SK-N-SH treated with all-trans-retinoic acid at 6 μM for 48 hours (cell line): Measurements from ENCODE around the gene THEMIS.

Experiments used
- ATAC-seq: fragments of 200-7000 bp; cut with Tn5 transposase; 3 replicates; pipeline ENCODE4 v1.9.1; 2020; ENCODE audit warnings: mild to moderate bottlenecking, moderate library complexity
- ARNTL ChIP-seq: fragments of 450-650 bp; formaldehyde crosslinking; IDR thresholded peaks from 2 replicates; pipeline ENCODE4 v1.5.0; 2020; ENCODE audit warnings: low read depth, mild to moderate bottlenecking, moderate library complexity, borderline replicate concordance
- CREB5 ChIP-seq: fragments of 250-450 bp; sonication (Bioruptor Pico); IDR thresholded peaks from 2 replicates; pipeline ENCODE4 v1.5.1; 2020; ENCODE audit warnings: low read depth, mild to moderate bottlenecking, moderate library complexity
- CSDC2 ChIP-seq: fragments of 250-450 bp; sonication (Bioruptor Pico); IDR thresholded peaks from 2 replicates; pipeline ENCODE4 v1.5.0; 2020; ENCODE audit warnings: mild to moderate bottlenecking, moderate library complexity
- CSRNP3 ChIP-seq: fragments of 250-450 bp; sonication (Bioruptor Pico); IDR thresholded peaks from 2 replicates; pipeline ENCODE4 v1.5.1; 2021; ENCODE audit warnings: mild to moderate bottlenecking, moderate library complexity
- ESRRG ChIP-seq: fragments of 250-450 bp; sonication (Bioruptor Pico); IDR thresholded peaks from 2 replicates; pipeline ENCODE4 v1.6.1; 2021; ENCODE audit warnings: mild to moderate bottlenecking
- GLIS3 ChIP-seq: fragments of 250-450 bp; sonication (Bioruptor Pico); IDR thresholded peaks from 2 replicates; pipeline ENCODE4 v1.5.0; 2020; ENCODE audit warnings: mild to moderate bottlenecking, moderate library complexity
- ISL1 ChIP-seq: fragments of 250-450 bp; sonication (Bioruptor Pico); IDR thresholded peaks from 2 replicates; pipeline ENCODE4 v2.1.2; 2022; ENCODE audit warnings: mild to moderate bottlenecking, moderate library complexity
- OSR1 ChIP-seq: fragments of 250-450 bp; sonication (Bioruptor Pico); IDR thresholded peaks from 2 replicates; pipeline ENCODE4 v1.8.0; 2022; ENCODE audit warnings: moderate library complexity, mild to moderate bottlenecking, inconsistent platforms
- PATZ1 ChIP-seq: fragments of 250-450 bp; sonication (Bioruptor Pico); IDR thresholded peaks from 2 replicates; pipeline ENCODE4 v1.8.0; 2020; ENCODE audit warnings: mild to moderate bottlenecking, moderate library complexity, borderline replicate concordance
- SNAI2 ChIP-seq: fragments of 250-450 bp; sonication (Bioruptor Pico); IDR thresholded peaks from 2 replicates; pipeline ENCODE4 v1.5.0; 2020; ENCODE audit warnings: mild to moderate bottlenecking, moderate library complexity
- TSHZ2 ChIP-seq: fragments of 250-450 bp; sonication (Bioruptor Pico); IDR thresholded peaks from 2 replicates; pipeline ENCODE4 v1.5.0; 2020; ENCODE audit warnings: mild to moderate bottlenecking, moderate library complexity
- ZC3H10 ChIP-seq: fragments of 250-450 bp; sonication (Bioruptor Pico); IDR thresholded peaks from 2 replicates; pipeline ENCODE4 v1.5.1; 2021; ENCODE audit warnings: mild to moderate bottlenecking, moderate library complexity
- ZFP3 ChIP-seq: fragments of 250-450 bp; sonication (Bioruptor Pico); IDR thresholded peaks from 2 replicates; pipeline ENCODE4 v1.5.0; 2020; ENCODE audit warnings: mild to moderate bottlenecking, moderate library complexity
- ZFP30 ChIP-seq: fragments of 450-650 bp; formaldehyde crosslinking; IDR thresholded peaks from 2 replicates; pipeline ENCODE4 v1.5.0; 2022; ENCODE audit warnings: mild to moderate bottlenecking, moderate library complexity
- ZNF565 ChIP-seq: fragments of 450-650 bp; formaldehyde crosslinking; conservative IDR thresholded peaks from 2 replicates; pipeline ENCODE4 v1.5.0; 2020; ENCODE audit warnings: low read depth, mild to moderate bottlenecking, moderate library complexity
- ZNF70 ChIP-seq: fragments of 450-650 bp; formaldehyde crosslinking; IDR thresholded peaks from 2 replicates; pipeline ENCODE4 v1.5.0; 2020; ENCODE audit warnings: mild to moderate bottlenecking, moderate library complexity
- ZNF8 ChIP-seq: fragments of 450-650 bp; formaldehyde crosslinking; IDR thresholded peaks from 2 replicates; pipeline ENCODE4 v1.5.0; 2020; ENCODE audit warnings: mild to moderate bottlenecking, moderate library complexity

Gene THEMIS

GRCh38 chr6:127857051-127857637 is 43.7 kb downstream of the THEMIS start:
- TF ChIP-seq ZNF8 (CRISPR knock-in tag) (no peak), OSR1 (no peak), GLIS3 (CRISPR knock-in tag) (no peak), ZFP30 (CRISPR knock-in tag) (no peak), ZNF70 (CRISPR knock-in tag) (no peak), SNAI2 (CRISPR knock-in tag) (no peak), ZC3H10 (CRISPR knock-in tag) (no peak), ZFP3 (CRISPR knock-in tag) (no peak), CSDC2 (no peak), TSHZ2 (CRISPR knock-in tag) (no peak), CREB5 (CRISPR knock-in tag) (no peak), ISL1 (no peak), ARNTL (CRISPR knock-in tag) (no peak)
- TF ChIP-seq, all 23 proteins: peak for 0
- ATAC-seq: no peak

- peak; percentile 84 for ATAC-seq
These were observed 45.2 kb downstream of the THEMIS start for GRCh38 chr6:127855542-127856159.

More at GRCh38 chr6:127855542-127856159, 45.2 kb downstream of the THEMIS start:
- TF ChIP-seq ZNF8 (CRISPR knock-in tag) (no peak), ZFP3 (CRISPR knock-in tag) (no peak), CREB5 (CRISPR knock-in tag) (no peak), CSDC2 (no peak), CSRNP3 (CRISPR knock-in tag) (no peak), ESRRG (CRISPR knock-in tag) (no peak), ISL1 (no peak), SNAI2 (CRISPR knock-in tag) (no peak), OSR1 (no peak), PATZ1 (CRISPR knock-in tag) (no peak), GLIS3 (CRISPR knock-in tag) (no peak), ARNTL (CRISPR knock-in tag) (no peak), ZNF565 (CRISPR knock-in tag) (no peak), ZFP30 (CRISPR knock-in tag) (no peak)
- TF ChIP-seq, all 23 proteins: peak for 0
